H9 (cell line): ENCODE measurements around the gene CAMTA1. TPM values are rescaled to one million over a fixed set of nuclear protein-coding genes. Genes with fewer than 3 reads are reported as not detected.

Source experiments
- DNase-seq: peaks from one replicate; pipeline ENCODE4 v3.0.0-alpha.2; 2017
- H2AFZ ChIP-seq: one replicate; pipeline ENCODE4 v1.6.1; 2013; ENCODE audit warnings: mild to moderate bottlenecking, low read length, control low read depth, moderate library complexity
- H2AK5ac ChIP-seq: 2 replicates; pipeline ENCODE4 v1.6.1; 2013; ENCODE audit warnings: low read length, control low read depth, mixed read lengths; ENCODE audit not compliant: insufficient read length
- H2BK120ac ChIP-seq: one replicate; pipeline ENCODE4 v1.6.1; 2013; ENCODE audit warnings: low read depth, mild to moderate bottlenecking, low read length, control low read depth, inconsistent platforms; ENCODE audit not compliant: poor library complexity, severe bottlenecking
- H2BK12ac ChIP-seq: 2 replicates; pipeline ENCODE4 v1.6.1; 2013; ENCODE audit warnings: low read length, control low read depth, mixed read lengths, low read depth; ENCODE audit not compliant: insufficient read length
- H2BK15ac ChIP-seq: 2 replicates; pipeline ENCODE4 v1.6.1; 2013; ENCODE audit warnings: low read depth, low read length, control low read depth
- H2BK20ac ChIP-seq: one replicate; pipeline ENCODE4 v1.6.1; 2013; ENCODE audit warnings: low read depth, mild to moderate bottlenecking, low read length, control low read depth, inconsistent platforms; ENCODE audit not compliant: poor library complexity, severe bottlenecking
- H2BK5ac ChIP-seq: 2 replicates; pipeline ENCODE4 v1.6.1; 2013; ENCODE audit warnings: low read length, control low read depth, mixed read lengths; ENCODE audit not compliant: insufficient read length
- H3K14ac ChIP-seq: 2 replicates; pipeline ENCODE4 v1.6.1; 2013; ENCODE audit warnings: low read length, control low read depth; ENCODE audit not compliant: insufficient read depth
- H3K18ac ChIP-seq: 2 replicates; pipeline ENCODE4 v1.6.1; 2013; ENCODE audit warnings: low read depth, mild to moderate bottlenecking, mixed read lengths, low read length, control low read depth; ENCODE audit not compliant: insufficient read length
- H3K23ac ChIP-seq: 2 replicates; pipeline ENCODE4 v1.6.1; 2013; ENCODE audit warnings: low read length, control low read depth, mixed read lengths, low read depth; ENCODE audit not compliant: insufficient read length
- H3K23me2 ChIP-seq: 2 replicates; pipeline ENCODE4 v1.6.1; 2013; ENCODE audit warnings: low read depth, mild to moderate bottlenecking, mixed read lengths, low read length, control low read depth; ENCODE audit not compliant: insufficient read length, poor library complexity, severe bottlenecking
- H3K27ac ChIP-seq: 2 replicates; pipeline ENCODE4 v1.5.1; 2013; ENCODE audit warnings: low read length, control low read depth, mixed read lengths, low read depth; ENCODE audit not compliant: insufficient read length
- H3K27me3 ChIP-seq: 2 replicates; pipeline ENCODE4 v1.6.1; 2013; ENCODE audit warnings: low read length, control low read depth, inconsistent platforms; ENCODE audit not compliant: insufficient read depth
- H3K4ac ChIP-seq: 2 replicates; pipeline ENCODE4 v1.6.1; 2013; ENCODE audit warnings: low read depth, mild to moderate bottlenecking, control low read depth, inconsistent platforms, low read length, moderate library complexity
- H3K4me1 ChIP-seq: 2 replicates; pipeline ENCODE4 v1.6.1; 2013; ENCODE audit warnings: low read length, control low read depth, inconsistent platforms; ENCODE audit not compliant: insufficient read depth
- H3K4me2 ChIP-seq: 2 replicates; pipeline ENCODE4 v1.6.1; 2013; ENCODE audit warnings: low read length, control low read depth, mixed read lengths; ENCODE audit not compliant: insufficient read length, insufficient read depth
- H3K56ac ChIP-seq: 2 replicates; pipeline ENCODE4 v1.6.1; 2013; ENCODE audit warnings: low read depth, mild to moderate bottlenecking, mixed read lengths, low read length, control low read depth; ENCODE audit not compliant: insufficient read length
- H3K79me1 ChIP-seq: 2 replicates; pipeline ENCODE4 v1.6.1; 2013; ENCODE audit warnings: low read depth, mild to moderate bottlenecking, moderate library complexity, low read length, control low read depth, inconsistent platforms; ENCODE audit not compliant: insufficient read depth, poor library complexity, severe bottlenecking
- H3K79me2 ChIP-seq: 2 replicates; pipeline ENCODE4 v1.6.1; 2013; ENCODE audit warnings: low read length, control low read depth, inconsistent platforms; ENCODE audit not compliant: insufficient read depth
- H3K9ac ChIP-seq: 2 replicates; pipeline ENCODE4 v1.6.1; 2013; ENCODE audit warnings: low read length, control low read depth, mixed read lengths; ENCODE audit not compliant: insufficient read length; ENCODE audit errors: extremely low read depth
- H3K9me3 ChIP-seq: one replicate; pipeline ENCODE4 v1.6.1; 2013; ENCODE audit warnings: low read depth, low read length, inconsistent platforms; ENCODE audit not compliant: control insufficient read depth
- H3T11ph ChIP-seq: one replicate; pipeline ENCODE4 v1.6.1; 2013; ENCODE audit warnings: mild to moderate bottlenecking, low read length, control low read depth, inconsistent platforms
- H4K20me1 ChIP-seq: one replicate; pipeline ENCODE4 v1.6.1; 2013; ENCODE audit not compliant: control insufficient read depth, insufficient read length, insufficient read depth
- H4K5ac ChIP-seq: 2 replicates; pipeline ENCODE4 v1.6.1; 2013; ENCODE audit warnings: low read depth, mild to moderate bottlenecking, mixed read lengths, low read length, control low read depth; ENCODE audit not compliant: insufficient read length
- H4K8ac ChIP-seq: replicated peaks from 2 replicates; pipeline ENCODE4 v1.6.1; 2013; ENCODE audit warnings: low read length, control low read depth, mixed read lengths, low read depth; ENCODE audit not compliant: insufficient read length
- H4K91ac ChIP-seq: 2 replicates; pipeline ENCODE4 v1.6.1; 2013; ENCODE audit warnings: low read depth, mild to moderate bottlenecking, moderate library complexity, mixed read lengths, low read length, control low read depth; ENCODE audit not compliant: insufficient read length
- H3K27ac Mint-ChIP-seq, 3 experiments: 2 replicates in 2 of 3; 3 replicates in 1 of 3; pipeline ENCODE4 v1.8.0; 2020 to 2021; ENCODE audit warnings: mixed read lengths in 3 of 3, mild to moderate bottlenecking in 1 of 3, moderate library complexity in 1 of 3
- H3K27me3 Mint-ChIP-seq: 2 replicates; pipeline ENCODE4 v1.8.0; 2021; ENCODE audit warnings: low read depth, mild to moderate bottlenecking, moderate library complexity, mixed read lengths
- H3K36me3 Mint-ChIP-seq, 3 experiments: 2 replicates in 2 of 3; 3 replicates in 1 of 3; pipeline ENCODE4 v1.8.0; 2020 to 2021; ENCODE audit warnings: low read depth in 3 of 3, mixed read lengths in 3 of 3; ENCODE audit not compliant: insufficient read depth in 1 of 3
- H3K4me1 Mint-ChIP-seq, 2 experiments: 2 replicates each; pipeline ENCODE4 v1.8.0; 2020; ENCODE audit warnings: mixed read lengths in 2 of 2
- H3K4me3 Mint-ChIP-seq, 2 experiments: 2 replicates in 1 of 2; 3 replicates in 1 of 2; pipeline ENCODE4 v1.8.0; 2020 to 2021; ENCODE audit warnings: mild to moderate bottlenecking in 2 of 2, mixed read lengths in 2 of 2, moderate library complexity in 1 of 2
- H3K9me3 Mint-ChIP-seq, 2 experiments: 2 replicates in 1 of 2; 3 replicates in 1 of 2; pipeline ENCODE4 v1.8.0; 2020; ENCODE audit warnings: mild to moderate bottlenecking in 2 of 2, mixed read lengths in 2 of 2, moderate library complexity in 1 of 2
- CTCF ChIP-seq: fragments of 200-600 bp; sonication (generic); conservative IDR thresholded peaks from 3 replicates; pipeline ENCODE4 v1.8.0; 2021; ENCODE audit warnings: antibody characterized with exemption, mild to moderate bottlenecking
- WGBS: extraction: QIAGEN DNeasy Blood & Tissue Kit; methylation state at CpG from one replicate; pipeline ENCODE4 v1.1.7; 2013; ENCODE audit warnings: missing lambda C conversion rate, low lambda C conversion rate, mixed read lengths; ENCODE audit not compliant: insufficient read length; ENCODE audit errors: extremely low coverage; 5-methylcytosine and 5-hydroxymethylcytosine counted together
- total RNA-seq: library from RNA; stranded (reverse); gene quantifications from 2 replicates; pipeline ENCODE4 v1.2.1, GENCODE V29; 2021

CAMTA1 gene
- total RNA-seq, 1 experiment from 2014 or later: 115 TPM

DNA sequence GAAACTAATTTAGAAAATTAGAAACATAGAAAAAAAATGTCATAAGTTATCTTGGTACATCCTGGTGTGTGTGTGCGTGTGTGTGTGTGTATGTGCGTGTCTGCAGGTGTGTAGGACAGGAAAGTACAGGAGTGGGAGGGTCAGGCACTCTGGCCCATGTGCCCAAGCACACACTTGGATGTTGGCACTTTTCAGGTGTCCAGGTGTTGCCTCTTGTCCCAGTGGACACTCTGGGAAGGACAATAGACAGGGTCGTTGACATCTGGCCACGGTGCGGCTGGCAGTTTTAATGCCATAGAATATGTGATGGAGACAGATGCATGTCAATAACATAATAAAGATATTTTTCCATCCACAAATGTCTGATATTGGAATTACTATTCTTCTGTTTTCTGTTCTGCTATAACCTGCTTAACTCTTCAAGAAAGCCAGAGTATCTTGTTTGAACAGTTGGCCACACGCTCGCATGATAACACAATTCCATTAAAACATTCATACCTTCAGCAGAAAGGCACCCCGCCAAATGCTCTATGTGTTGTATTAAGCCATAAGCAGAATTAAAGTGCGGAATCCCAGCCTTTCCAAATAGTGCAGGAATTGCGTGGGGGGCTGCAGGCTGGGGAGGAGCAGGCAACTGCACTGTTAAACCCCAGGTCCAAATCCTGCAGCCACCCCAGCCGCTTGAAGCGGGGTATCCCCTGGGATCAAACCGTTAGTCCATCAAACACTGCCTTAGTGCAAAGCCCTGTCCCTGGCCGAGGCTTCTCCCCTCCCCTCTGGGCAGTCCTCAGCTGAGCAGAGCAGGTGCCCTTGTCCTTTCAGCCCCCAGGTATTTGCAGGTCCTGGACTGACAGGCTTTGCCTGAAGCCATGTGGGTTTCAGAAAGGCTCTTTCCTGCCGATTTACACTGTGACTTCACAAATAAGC lies 390.0 kb downstream of the CAMTA1 start:
- H3K4ac ChIP-seq: no peak overlapping the region
- H3K9me3 ChIP-seq: no peaks in the 10 kb centered on the region
- H4K8ac ChIP-seq: no peak overlapping the region
- no peak overlapping the region for H2BK20ac ChIP-seq
- H2BK5ac ChIP-seq: no peak overlapping the region
- no peak overlapping the region for H3T11ph ChIP-seq
- Mint-ChIP-seq H3K4me1 (peaks cover 11 to 18% of the 10 kb centered on the region in 2 experiments), H3K27ac (peak overlapping the region in 1 of 3 experiments; percentile 29; a peak in 1 of 7 replicates), H3K9me3 (peaks cover 11 to 16% of the 10 kb centered on the region in 2 experiments), H3K36me3 (peaks cover 5 to 14% (median 6%) of the 10 kb centered on the region in 3 experiments; a peak in 5 of 7 replicates), H3K27me3 (peaks cover 5% of the 10 kb centered on the region), H3K4me3 (no peak overlapping the region)
- H3K14ac ChIP-seq: no peak overlapping the region
- H2AFZ ChIP-seq: no peak overlapping the region
- no peak overlapping the region for H3K9ac ChIP-seq
- no peak for TF ChIP-seq CTCF
- no peak overlapping the region for H3K4me2 ChIP-seq
- no peaks in the 10 kb centered on the region for H3K79me2 ChIP-seq
- H2AK5ac ChIP-seq: no peak overlapping the region
- H2BK120ac ChIP-seq: no peak overlapping the region
- no peak overlapping the region for H3K23ac ChIP-seq
- H3K56ac ChIP-seq: no peak overlapping the region
- no peak overlapping the region for H4K5ac ChIP-seq
- H4K20me1 ChIP-seq: peaks cover 2% of the 10 kb centered on the region
- H4K91ac ChIP-seq: no peak overlapping the region
- no peaks in the 10 kb centered on the region for H3K23me2 ChIP-seq
- peaks cover 5% of the 10 kb centered on the region; the same call in 1 of the 2 replicates for H3K4me1 ChIP-seq
- H3K79me1 ChIP-seq: no peaks in the 10 kb centered on the region
- no peak overlapping the region for H2BK15ac ChIP-seq
- H2BK12ac ChIP-seq: no peak overlapping the region
- H3K27ac ChIP-seq: no peak overlapping the region
- no peak for DNase-seq
- no peaks in the 10 kb centered on the region for H3K27me3 ChIP-seq
- WGBS: no CpG with 5 or more reads among the region's 15 CpGs
- H3K18ac ChIP-seq: no peak overlapping the region
